Measurements from ENCODE around the gene PHYHIPL. TPM values are rescaled to one million over a fixed set of nuclear protein-coding genes. Genes with fewer than 3 reads are reported as not detected.

The PHYHIPL gene
- total RNA-seq, 4 donors from 2014 or later = 0.32 TPM; not detected in 3

DNA sequence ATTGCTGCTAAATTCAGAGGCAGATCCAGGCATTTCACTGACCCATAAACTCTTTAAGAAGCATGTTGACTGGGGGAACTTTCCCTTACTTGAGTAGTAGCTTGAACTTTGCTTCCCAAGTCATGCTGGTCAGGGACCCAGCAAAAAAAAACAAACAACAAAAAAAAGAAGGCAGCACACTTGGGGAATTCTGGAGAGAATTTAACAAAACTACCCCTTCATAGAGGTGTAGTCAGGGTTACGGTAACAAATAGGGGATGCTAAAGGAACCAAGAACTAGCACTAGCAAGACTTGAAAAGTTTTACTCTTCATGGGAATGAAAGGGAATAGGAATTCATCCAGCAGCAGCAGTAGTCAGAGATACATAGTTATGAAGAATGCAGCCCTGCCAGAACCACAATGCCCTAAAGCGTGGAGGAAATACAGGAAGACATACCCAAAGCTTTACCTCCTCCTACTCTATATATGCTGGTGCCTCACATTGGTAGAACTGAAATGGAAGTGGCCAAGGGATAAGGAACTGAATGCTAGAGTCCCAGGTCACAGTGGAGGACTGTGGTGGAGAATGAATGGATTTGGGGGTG lies 67.3 kb downstream of the PHYHIPL start:
- H3K4me1 ChIP-seq = peaks cover 0 to 8% of the 10 kb centered on the region in 2 donors
- no peaks in the 10 kb centered on the region for H3K27me3 ChIP-seq
- no peak for DNase-seq
- TF ChIP-seq POLR2A (IDR thresholded peaks at IDR 0.05) = no peak
- TF ChIP-seq, protein P1, sequence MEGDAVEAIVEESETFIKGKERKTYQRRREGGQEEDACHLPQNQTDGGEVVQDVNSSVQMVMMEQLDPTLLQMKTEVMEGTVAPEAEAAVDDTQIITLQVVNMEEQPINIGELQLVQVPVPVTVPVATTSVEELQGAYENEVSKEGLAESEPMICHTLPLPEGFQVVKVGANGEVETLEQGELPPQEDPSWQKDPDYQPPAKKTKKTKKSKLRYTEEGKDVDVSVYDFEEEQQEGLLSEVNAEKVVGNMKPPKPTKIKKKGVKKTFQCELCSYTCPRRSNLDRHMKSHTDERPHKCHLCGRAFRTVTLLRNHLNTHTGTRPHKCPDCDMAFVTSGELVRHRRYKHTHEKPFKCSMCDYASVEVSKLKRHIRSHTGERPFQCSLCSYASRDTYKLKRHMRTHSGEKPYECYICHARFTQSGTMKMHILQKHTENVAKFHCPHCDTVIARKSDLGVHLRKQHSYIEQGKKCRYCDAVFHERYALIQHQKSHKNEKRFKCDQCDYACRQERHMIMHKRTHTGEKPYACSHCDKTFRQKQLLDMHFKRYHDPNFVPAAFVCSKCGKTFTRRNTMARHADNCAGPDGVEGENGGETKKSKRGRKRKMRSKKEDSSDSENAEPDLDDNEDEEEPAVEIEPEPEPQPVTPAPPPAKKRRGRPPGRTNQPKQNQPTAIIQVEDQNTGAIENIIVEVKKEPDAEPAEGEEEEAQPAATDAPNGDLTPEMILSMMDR (IDR thresholded peaks at IDR 0.05 in 4 of 5, conservative IDR thresholded peaks at IDR 0.05 in 1 of 5) = no peak
- no peak overlapping the region for H3K4me3 ChIP-seq
- H3K36me3 ChIP-seq = peaks cover 0 to 6% of the 10 kb centered on the region in 2 donors
- no peak for ATAC-seq
- H3K27ac ChIP-seq = no peak overlapping the region
- H3K9me3 ChIP-seq = no peaks in the 10 kb centered on the region
- in situ Hi-C loops (cut with MboI; ENCODE audit: low sequenced_read_pairs in 4 of 4) (loop anchor here (5.0 to 25.0 kb wide), 9 partner anchors 211 to 794 kb away; no protein-coding TSS in a partner anchor), intact Hi-C loops (cut with DNase I; ENCODE audit: low total_unique reads) (loop anchor here (5.0 to 10.0 kb wide), 3 partner anchors 119 to 791 kb away; partner anchors contain the start of gene FAM13C)

DNA sequence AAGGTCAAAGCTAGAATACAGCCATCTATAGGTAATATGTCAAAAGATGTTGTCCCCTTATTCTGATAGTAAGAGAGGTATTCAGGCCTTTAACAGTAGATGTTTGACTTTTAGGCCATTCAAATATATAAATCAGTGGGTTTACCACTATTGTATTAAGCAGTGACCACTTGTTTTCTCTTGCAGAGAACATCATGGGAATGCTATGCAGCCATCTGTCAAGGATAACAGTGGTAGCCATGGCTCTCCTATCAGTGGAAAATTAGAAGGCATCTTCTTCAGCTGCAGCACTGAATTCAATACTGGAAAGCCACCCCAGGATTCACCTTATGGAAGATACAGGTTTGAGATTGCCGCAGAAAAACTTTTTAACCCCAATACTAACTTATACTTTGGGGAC lies 68.4 kb downstream of the PHYHIPL start:
- in situ Hi-C loops (cut with MboI; ENCODE audit: low sequenced_read_pairs in 4 of 4) = loop anchor here (5.0 to 25.0 kb wide), 9 partner anchors 210 to 792 kb away; no protein-coding TSS in a partner anchor
- Histone ChIP-seq H3K9me3 (no peaks in the 10 kb centered on the region), H3K36me3 (peaks cover 0 to 11% of the 10 kb centered on the region in 2 donors), H3K27ac (no peak overlapping the region), H3K4me1 (peaks cover 0 to 8% of the 10 kb centered on the region in 2 donors), H3K27me3 (no peaks in the 10 kb centered on the region), H3K4me3 (no peak overlapping the region)
- intact Hi-C loops (cut with DNase I; ENCODE audit: low total_unique reads) = loop anchor here (5.0 to 10.0 kb wide), 3 partner anchors 117 to 790 kb away; partner anchors contain the start of gene FAM13C
- no peak for TF ChIP-seq POLR2A (IDR thresholded peaks at IDR 0.05)
- TF ChIP-seq, protein P1 (IDR thresholded peaks at IDR 0.05 in 4 of 5, conservative IDR thresholded peaks at IDR 0.05 in 1 of 5) = no peak
- DNase-seq = no peak
- no peak for ATAC-seq

DNA sequence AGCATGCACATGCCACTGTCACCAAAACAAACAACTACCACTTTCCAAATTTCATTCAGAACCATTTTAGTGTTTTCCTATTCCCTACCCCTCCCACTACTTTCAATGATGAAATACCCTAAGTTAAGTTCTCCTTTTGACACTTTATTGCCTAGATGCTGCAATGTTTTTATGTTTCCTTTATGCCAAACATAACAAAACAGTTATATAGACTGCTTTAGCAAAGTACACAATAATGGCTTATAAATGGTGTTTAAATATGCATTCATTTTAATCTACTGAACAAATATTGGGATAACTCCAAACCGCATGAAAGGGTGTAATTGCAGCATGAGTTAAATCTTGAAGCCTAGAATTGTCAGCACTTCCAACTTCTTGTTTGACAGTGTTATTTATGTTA lies 69.2 kb downstream of the PHYHIPL start:
- intact Hi-C loops (cut with DNase I; ENCODE audit: low total_unique reads) = loop anchor here (10.0 kb wide), 2 partner anchors 569 to 789 kb away; no protein-coding TSS in a partner anchor
- Histone ChIP-seq H3K4me3 (no peak overlapping the region), H3K4me1 (peaks cover 0 to 8% of the 10 kb centered on the region in 2 donors), H3K27ac (no peak overlapping the region), H3K9me3 (no peaks in the 10 kb centered on the region), H3K36me3 (peaks cover 0 to 16% of the 10 kb centered on the region in 2 donors), H3K27me3 (no peaks in the 10 kb centered on the region)
- ATAC-seq = no peak
- TF ChIP-seq, protein P1 (IDR thresholded peaks at IDR 0.05 in 4 of 5, conservative IDR thresholded peaks at IDR 0.05 in 1 of 5) = no peak
- no peak for TF ChIP-seq POLR2A (IDR thresholded peaks at IDR 0.05)
- DNase-seq = no peak
- in situ Hi-C loops (cut with MboI; ENCODE audit: low sequenced_read_pairs in 4 of 4) = loop anchor here (10.0 to 25.0 kb wide), 7 partner anchors 209 to 792 kb away; no protein-coding TSS in a partner anchor

DNA sequence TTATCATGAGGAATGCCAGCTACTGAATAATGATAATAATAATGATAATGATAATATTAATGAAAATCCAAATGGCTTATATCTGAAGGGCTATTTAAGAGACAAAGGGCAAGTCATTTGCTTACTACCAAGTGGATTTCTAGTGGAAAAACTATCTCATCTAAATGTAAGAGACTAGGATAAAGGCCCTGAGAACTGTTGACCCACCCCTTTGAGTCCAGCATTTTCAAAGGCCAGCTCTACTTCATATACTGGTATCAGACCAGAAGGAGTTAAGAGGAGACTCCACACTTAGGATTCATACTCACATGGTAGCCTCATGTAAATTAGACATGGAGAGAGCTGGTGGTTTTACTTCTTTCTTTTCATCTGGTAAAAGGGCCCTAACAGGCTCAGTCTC lies 76.0 kb downstream of the PHYHIPL start:
- no peak overlapping the region for H3K27ac ChIP-seq
- no peak overlapping the region for H3K4me3 ChIP-seq
- H3K9me3 ChIP-seq = no peaks in the 10 kb centered on the region
- ATAC-seq (no peak), DNase-seq (no peak)
- TF ChIP-seq, protein P1 (IDR thresholded peaks at IDR 0.05 in 4 of 5, conservative IDR thresholded peaks at IDR 0.05 in 1 of 5) = no peak
- no peak for TF ChIP-seq POLR2A (IDR thresholded peaks at IDR 0.05)
- intact Hi-C loops (cut with DNase I; ENCODE audit: low total_unique reads) = no loop called here
- no peaks in the 10 kb centered on the region for H3K27me3 ChIP-seq
- H3K36me3 ChIP-seq = peaks cover 0 to 43% of the 10 kb centered on the region in 2 donors
- in situ Hi-C loops (cut with MboI; ENCODE audit: low sequenced_read_pairs in 4 of 4) = no loop called here
- peaks cover 0 to 9% of the 10 kb centered on the region in 2 donors for H3K4me1 ChIP-seq

Measured in gastrocnemius medialis (tissue), 4 donors.